Liver (tissue), 3 donors: ENCODE results near the gene DDX50.
"Not testable (repeated sequence)": the region's sequence is repeated elsewhere in the genome, so short reads cannot be mapped to it uniquely, and the experiment has no call there.

Experiments used
- GABPA ChIP-seq, 2 donors: IDR thresholded peaks in 1 of 2; conservative IDR thresholded peaks in 1 of 2; 2 replicates each; pipeline ENCODE4 v1.6.1; 2016; ENCODE audit warnings: antibody characterized with exemption in 2 of 2, mild to moderate bottlenecking in 1 of 2, moderate library complexity in 1 of 2
- HNF4G ChIP-seq: IDR thresholded peaks from 2 replicates; pipeline ENCODE4 v1.6.1; 2016; ENCODE audit warnings: antibody characterized with exemption
- JUND ChIP-seq, 2 donors: IDR thresholded peaks; 2 replicates each; pipeline ENCODE4 v1.6.1; 2016; ENCODE audit warnings: antibody characterized with exemption in 2 of 2
- MAX ChIP-seq: IDR thresholded peaks from 2 replicates; pipeline ENCODE4 v1.6.1; 2016; ENCODE audit warnings: antibody characterized with exemption
- TAF1 ChIP-seq: conservative IDR thresholded peaks from 2 replicates; pipeline ENCODE4 v1.6.1; 2016; ENCODE audit warnings: antibody characterized with exemption, mild to moderate bottlenecking
- ZBTB33 ChIP-seq: IDR thresholded peaks from 2 replicates; pipeline ENCODE4 v1.6.1; 2016; ENCODE audit warnings: antibody characterized with exemption
- TF ChIP-seq, protein P1 (sequence below): IDR thresholded peaks from 2 replicates; pipeline ENCODE4 v1.6.1; 2016; ENCODE audit warnings: antibody characterized with exemption, mild to moderate bottlenecking
- TF ChIP-seq, protein P2 (sequence below): fragments of 150-350 bp; IDR thresholded peaks from 2 replicates; pipeline ENCODE4 v1.5.1; 2017; ENCODE audit warnings: improper control_type of control experiment, low read depth, low read length; ENCODE audit not compliant: missing input control
- donor health status: healthy.
- donor health status: healthy.

- TF ChIP-seq, protein P1, sequence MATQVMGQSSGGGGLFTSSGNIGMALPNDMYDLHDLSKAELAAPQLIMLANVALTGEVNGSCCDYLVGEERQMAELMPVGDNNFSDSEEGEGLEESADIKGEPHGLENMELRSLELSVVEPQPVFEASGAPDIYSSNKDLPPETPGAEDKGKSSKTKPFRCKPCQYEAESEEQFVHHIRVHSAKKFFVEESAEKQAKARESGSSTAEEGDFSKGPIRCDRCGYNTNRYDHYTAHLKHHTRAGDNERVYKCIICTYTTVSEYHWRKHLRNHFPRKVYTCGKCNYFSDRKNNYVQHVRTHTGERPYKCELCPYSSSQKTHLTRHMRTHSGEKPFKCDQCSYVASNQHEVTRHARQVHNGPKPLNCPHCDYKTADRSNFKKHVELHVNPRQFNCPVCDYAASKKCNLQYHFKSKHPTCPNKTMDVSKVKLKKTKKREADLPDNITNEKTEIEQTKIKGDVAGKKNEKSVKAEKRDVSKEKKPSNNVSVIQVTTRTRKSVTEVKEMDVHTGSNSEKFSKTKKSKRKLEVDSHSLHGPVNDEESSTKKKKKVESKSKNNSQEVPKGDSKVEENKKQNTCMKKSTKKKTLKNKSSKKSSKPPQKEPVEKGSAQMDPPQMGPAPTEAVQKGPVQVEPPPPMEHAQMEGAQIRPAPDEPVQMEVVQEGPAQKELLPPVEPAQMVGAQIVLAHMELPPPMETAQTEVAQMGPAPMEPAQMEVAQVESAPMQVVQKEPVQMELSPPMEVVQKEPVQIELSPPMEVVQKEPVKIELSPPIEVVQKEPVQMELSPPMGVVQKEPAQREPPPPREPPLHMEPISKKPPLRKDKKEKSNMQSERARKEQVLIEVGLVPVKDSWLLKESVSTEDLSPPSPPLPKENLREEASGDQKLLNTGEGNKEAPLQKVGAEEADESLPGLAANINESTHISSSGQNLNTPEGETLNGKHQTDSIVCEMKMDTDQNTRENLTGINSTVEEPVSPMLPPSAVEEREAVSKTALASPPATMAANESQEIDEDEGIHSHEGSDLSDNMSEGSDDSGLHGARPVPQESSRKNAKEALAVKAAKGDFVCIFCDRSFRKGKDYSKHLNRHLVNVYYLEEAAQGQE: not testable (repeated sequence)
- not testable (repeated sequence) for TF ChIP-seq HNF4G; MAX; ZBTB33; TAF1; JUND (IDR thresholded peaks at IDR 0.05); GABPA (IDR thresholded peaks at IDR 0.05 in 1 of 2, conservative IDR thresholded peaks at IDR 0.05 in 1 of 2)
- TF ChIP-seq, protein P2, sequence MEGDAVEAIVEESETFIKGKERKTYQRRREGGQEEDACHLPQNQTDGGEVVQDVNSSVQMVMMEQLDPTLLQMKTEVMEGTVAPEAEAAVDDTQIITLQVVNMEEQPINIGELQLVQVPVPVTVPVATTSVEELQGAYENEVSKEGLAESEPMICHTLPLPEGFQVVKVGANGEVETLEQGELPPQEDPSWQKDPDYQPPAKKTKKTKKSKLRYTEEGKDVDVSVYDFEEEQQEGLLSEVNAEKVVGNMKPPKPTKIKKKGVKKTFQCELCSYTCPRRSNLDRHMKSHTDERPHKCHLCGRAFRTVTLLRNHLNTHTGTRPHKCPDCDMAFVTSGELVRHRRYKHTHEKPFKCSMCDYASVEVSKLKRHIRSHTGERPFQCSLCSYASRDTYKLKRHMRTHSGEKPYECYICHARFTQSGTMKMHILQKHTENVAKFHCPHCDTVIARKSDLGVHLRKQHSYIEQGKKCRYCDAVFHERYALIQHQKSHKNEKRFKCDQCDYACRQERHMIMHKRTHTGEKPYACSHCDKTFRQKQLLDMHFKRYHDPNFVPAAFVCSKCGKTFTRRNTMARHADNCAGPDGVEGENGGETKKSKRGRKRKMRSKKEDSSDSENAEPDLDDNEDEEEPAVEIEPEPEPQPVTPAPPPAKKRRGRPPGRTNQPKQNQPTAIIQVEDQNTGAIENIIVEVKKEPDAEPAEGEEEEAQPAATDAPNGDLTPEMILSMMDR: not testable (repeated sequence)
Observed at GRCh38 chr10:68940917-68941316, 39.8 kb downstream of the DDX50 start.
